ENCODE data around the gene CASQ2. TPM values are rescaled to one million over a fixed set of nuclear protein-coding genes. Genes with fewer than 3 reads are reported as not detected.

Gene CASQ2
- total and polyA plus RNA-seq, 2 of the 4 experiments (the other 2 are of a cell fraction): not detected

GRCh38 chr1:115781343-115781742 lies 12.8 kb upstream of the CASQ2 start:
- Histone ChIP-seq H4K20me1 (ENCODE audit: insufficient read depth, low read length) (no peaks in the 10 kb centered on the region), H2BK15ac (ENCODE audit: low read depth, low read length) (no peak overlapping the region), H3K4me3 (ENCODE audit: insufficient read depth, low read depth, low read length) (no peak overlapping the region), H3K79me1 (ENCODE audit: low read depth in 1 of 2, low read length in 2 of 2) (no peaks in the 10 kb centered on the region), H3K9me1 (ENCODE audit: insufficient read depth, low read length) (no peaks in the 10 kb centered on the region), H2BK120ac (ENCODE audit: low read depth, low read length) (no peak overlapping the region), H3K23ac (ENCODE audit: low read depth, low read length) (no peak overlapping the region), H2BK5ac (ENCODE audit: low read depth, low read length, poor library complexity, severe bottlenecking) (no peak overlapping the region), H3K18ac (ENCODE audit: low read depth, low read length) (no peak overlapping the region), H2AFZ (replicated peaks; ENCODE audit: low read length, poor library complexity) (no peak overlapping the region), H2BK20ac (ENCODE audit: low read depth, low read length) (no peak overlapping the region), H4K91ac (ENCODE audit: insufficient read depth, low read depth, low read length) (no peak overlapping the region), H3K36me3 (ENCODE audit: control insufficient read depth, insufficient read depth, low read length) (no peaks in the 10 kb centered on the region), H4K8ac (ENCODE audit: low read depth in 2 of 2, low read length in 2 of 2) (no peak overlapping the region), H3K56ac (ENCODE audit: extremely low read depth, insufficient read depth, low read length) (no peak overlapping the region), H2AK9ac (replicated peaks; ENCODE audit: low read depth, low read length, poor library complexity) (no peak overlapping the region), H3K4ac (ENCODE audit: low read depth, low read length) (no peak overlapping the region), H3K4me1 (ENCODE audit: control insufficient read depth, insufficient read depth, low read length) (no peaks in the 10 kb centered on the region), H4K5ac (ENCODE audit: low read depth, low read length) (no peak overlapping the region), H3K9me3 (ENCODE audit: control insufficient read depth, insufficient read depth, low read length) (no peaks in the 10 kb centered on the region), H3K14ac (replicated peaks; ENCODE audit: low read depth, low read length) (no peak overlapping the region), H2AK5ac (ENCODE audit: low read depth, low read length) (no peak overlapping the region), H3K27ac (ENCODE audit: insufficient read depth, low read length) (no peak overlapping the region), H3K9ac (ENCODE audit: low read depth, low read length) (no peak overlapping the region), H3K4me2 (ENCODE audit: low read depth, low read length) (no peak overlapping the region), H3K27me3 (ENCODE audit: control insufficient read depth, insufficient read depth, low read length) (peaks cover 5% of the 10 kb centered on the region)
- no CpG with 5 or more reads among the region's 1 CpG for WGBS, 2 experiments (ENCODE audit: extremely low coverage in 2 of 2, insufficient read length in 1 of 2)
- dilution Hi-C loops (cut with HindIII; ENCODE audit: low sequenced_read_pairs, unreplicated experiment): no loop called here
- BruUV-seq (replicated peaks): no TSS peak
- ChIA-PET CTCF (no interaction called here), POLR2A (ENCODE audit: unreplicated experiment) (no interaction called here)
- ATAC-seq (ENCODE audit: low read depth) (no peak), DNase-seq (no peak)
- in situ Hi-C loops (cut with MboI; ENCODE audit: low sequenced_read_pairs): no loop called here
- no peak for TF ChIP-seq MAFK (IDR thresholded peaks at IDR 0.05; ENCODE audit: low read depth, low read length)
- no peak for TF ChIP-seq NFE2L2 (IDR thresholded peaks at IDR 0.05; ENCODE audit: low read depth, low read length)
- TF ChIP-seq SMC3 (IDR thresholded peaks at IDR 0.05; ENCODE audit: low read depth, low read length): no peak
- TF ChIP-seq CHD1 (IDR thresholded peaks at IDR 0.05; ENCODE audit: low read depth, low read length): no peak
- no peak for TF ChIP-seq FOS (IDR thresholded peaks at IDR 0.05; ENCODE audit: low read depth, low read length)
- no peak for TF ChIP-seq BHLHE40 (IDR thresholded peaks at IDR 0.05; ENCODE audit: low read depth, low read length)
- no peak for TF ChIP-seq MXI1 (IDR thresholded peaks at IDR 0.05; ENCODE audit: borderline replicate concordance, low read depth, low read length)
- no peak for TF ChIP-seq RAD21 (IDR thresholded peaks at IDR 0.05; ENCODE audit: low read length)
- no peak for TF ChIP-seq USF2 (IDR thresholded peaks at IDR 0.05; ENCODE audit: low read depth, low read length)
- no peak for TF ChIP-seq POLR2A (IDR thresholded peaks at IDR 0.05; ENCODE audit: low read depth, low read length)
- TF ChIP-seq RCOR1 (IDR thresholded peaks at IDR 0.05; ENCODE audit: insufficient replicate concordance, low read length): no peak
- TF ChIP-seq, protein P1, sequence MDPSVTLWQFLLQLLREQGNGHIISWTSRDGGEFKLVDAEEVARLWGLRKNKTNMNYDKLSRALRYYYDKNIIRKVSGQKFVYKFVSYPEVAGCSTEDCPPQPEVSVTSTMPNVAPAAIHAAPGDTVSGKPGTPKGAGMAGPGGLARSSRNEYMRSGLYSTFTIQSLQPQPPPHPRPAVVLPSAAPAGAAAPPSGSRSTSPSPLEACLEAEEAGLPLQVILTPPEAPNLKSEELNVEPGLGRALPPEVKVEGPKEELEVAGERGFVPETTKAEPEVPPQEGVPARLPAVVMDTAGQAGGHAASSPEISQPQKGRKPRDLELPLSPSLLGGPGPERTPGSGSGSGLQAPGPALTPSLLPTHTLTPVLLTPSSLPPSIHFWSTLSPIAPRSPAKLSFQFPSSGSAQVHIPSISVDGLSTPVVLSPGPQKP (IDR thresholded peaks at IDR 0.05; ENCODE audit: borderline replicate concordance, low read depth, low read length): no peak
- TF ChIP-seq, protein P2, sequence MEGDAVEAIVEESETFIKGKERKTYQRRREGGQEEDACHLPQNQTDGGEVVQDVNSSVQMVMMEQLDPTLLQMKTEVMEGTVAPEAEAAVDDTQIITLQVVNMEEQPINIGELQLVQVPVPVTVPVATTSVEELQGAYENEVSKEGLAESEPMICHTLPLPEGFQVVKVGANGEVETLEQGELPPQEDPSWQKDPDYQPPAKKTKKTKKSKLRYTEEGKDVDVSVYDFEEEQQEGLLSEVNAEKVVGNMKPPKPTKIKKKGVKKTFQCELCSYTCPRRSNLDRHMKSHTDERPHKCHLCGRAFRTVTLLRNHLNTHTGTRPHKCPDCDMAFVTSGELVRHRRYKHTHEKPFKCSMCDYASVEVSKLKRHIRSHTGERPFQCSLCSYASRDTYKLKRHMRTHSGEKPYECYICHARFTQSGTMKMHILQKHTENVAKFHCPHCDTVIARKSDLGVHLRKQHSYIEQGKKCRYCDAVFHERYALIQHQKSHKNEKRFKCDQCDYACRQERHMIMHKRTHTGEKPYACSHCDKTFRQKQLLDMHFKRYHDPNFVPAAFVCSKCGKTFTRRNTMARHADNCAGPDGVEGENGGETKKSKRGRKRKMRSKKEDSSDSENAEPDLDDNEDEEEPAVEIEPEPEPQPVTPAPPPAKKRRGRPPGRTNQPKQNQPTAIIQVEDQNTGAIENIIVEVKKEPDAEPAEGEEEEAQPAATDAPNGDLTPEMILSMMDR (conservative IDR thresholded peaks at IDR 0.05; ENCODE audit: low read depth, low read length): no peak
- TF ChIP-seq CEBPB (IDR thresholded peaks at IDR 0.05; ENCODE audit: low read depth, low read length): no peak
- no peak for TF ChIP-seq RFX5 (IDR thresholded peaks at IDR 0.05; ENCODE audit: low read depth, low read length)
- intact Hi-C loops (cut with micrococcal nuclease): no loop called here

All from IMR-90 (cell line).